ENCODE data around the gene SPATA31D4.

GRCh38 chr9:81955625-81956024, 27.4 kb downstream of the SPATA31D4 start:
- TF ChIP-seq CTCF (conservative IDR thresholded peaks at IDR 0.05 in 1 of 2, IDR thresholded peaks at IDR 0.05 in 1 of 2; ENCODE audit: extremely low read depth in 1 of 2, insufficient read depth in 1 of 2, low read depth in 1 of 2, low read length in 2 of 2) (no peak), EZH2 (IDR thresholded peaks at IDR 0.05; ENCODE audit: borderline replicate concordance, low read length) (no peak)
